Fibroblast of gingiva (primary cell): ENCODE data around the gene SLC2A4.

Experiments
- DNase-seq: peaks from one replicate; pipeline ENCODE4 v3.0.0-alpha.2; 2011; ENCODE audit warnings: low read depth

SLC2A4 gene

DNA sequence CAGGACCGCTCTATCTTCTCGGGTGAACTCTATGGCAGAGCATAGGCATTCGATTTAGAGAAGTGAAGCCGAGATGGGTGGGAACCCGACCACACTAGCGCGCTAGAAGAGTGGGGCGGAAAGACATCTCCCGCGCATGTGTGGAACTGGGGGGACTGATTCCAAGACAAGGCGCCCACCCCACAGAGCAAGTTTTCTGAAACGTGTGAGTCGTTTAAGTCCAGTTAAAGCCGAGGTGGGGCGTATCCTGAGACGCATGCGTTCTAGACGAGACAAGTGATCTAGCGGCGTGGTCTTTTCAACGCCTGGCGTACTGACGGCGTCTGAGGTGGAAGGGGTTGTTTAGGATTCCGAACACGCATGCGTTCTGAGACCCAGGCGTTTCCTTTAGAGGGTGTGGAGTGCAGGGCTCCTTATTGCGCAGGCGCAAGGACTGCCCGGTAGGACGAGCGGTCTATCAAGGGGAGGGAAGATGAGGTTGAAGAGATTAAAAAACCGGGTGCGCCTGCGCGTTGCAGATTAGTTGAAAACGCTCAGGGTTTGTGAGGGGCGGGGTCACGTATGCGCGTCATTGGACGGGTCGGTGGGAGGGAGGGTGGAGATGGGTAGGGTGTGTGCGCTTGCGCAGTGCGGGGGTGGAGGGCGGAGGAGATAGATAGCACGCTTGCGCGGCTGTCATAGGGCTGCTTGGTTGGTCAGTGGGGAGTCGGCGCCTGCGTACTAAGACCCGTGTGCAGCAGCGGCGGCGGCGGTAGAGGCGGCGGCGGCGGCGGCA is 25.6 kb downstream of the SLC2A4 start, which contains the start of gene EIF5A:
Gene EIF5A (plus strand): TSS at position 718 of the 775 bp plus-strand sequence. CDS start 2,008 bp downstream, outside the sequence.
- DNase-seq: peak; percentile 100

DNA sequence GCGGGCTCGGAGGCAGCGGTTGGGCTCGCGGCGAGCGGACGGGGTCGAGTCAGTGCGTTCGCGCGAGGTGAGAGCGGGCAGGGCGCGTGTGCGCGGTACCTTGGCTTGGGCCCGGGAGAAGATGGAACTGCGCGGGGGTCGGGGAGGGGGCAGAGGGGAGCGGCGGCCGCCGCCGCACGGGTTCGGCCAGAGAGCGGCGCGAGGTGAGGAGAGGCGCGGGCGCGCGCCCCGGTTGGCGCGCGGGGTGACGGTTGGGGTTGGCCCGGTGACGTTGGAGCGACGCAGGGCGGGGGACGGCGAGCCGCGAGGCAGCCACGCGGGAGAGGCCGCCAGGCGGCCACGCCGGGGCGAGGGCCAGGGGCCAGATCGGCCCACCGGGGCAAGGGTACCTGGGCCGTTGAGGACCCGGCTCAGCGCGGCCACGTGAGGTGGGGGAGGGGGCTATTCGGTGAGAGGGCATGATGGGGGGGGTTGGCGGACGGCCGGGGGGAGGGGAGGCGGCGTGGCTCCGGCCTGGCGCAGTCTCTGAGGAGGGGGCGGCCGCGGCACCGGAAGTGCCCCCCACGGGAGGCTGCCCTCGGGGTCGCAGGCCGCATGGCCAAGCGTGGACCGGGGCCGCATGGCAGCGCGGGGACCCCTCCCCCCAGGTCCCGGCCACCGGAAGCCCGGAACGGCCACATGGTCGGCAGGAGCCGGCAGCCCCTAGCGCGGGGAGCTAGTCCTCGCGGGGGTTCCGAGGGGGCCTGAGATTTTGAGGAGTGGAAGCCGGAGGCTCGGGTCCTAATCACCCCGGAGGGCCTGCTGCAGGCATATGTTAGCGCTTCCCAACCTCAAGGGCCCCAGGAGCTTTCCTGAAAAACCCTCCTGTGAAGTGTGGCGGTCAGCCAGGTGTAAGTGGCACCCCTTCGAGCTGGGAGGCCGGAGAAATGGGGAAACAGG is 26.4 kb downstream of the SLC2A4 start:
- peak; percentile 45 for DNase-seq

DNA sequence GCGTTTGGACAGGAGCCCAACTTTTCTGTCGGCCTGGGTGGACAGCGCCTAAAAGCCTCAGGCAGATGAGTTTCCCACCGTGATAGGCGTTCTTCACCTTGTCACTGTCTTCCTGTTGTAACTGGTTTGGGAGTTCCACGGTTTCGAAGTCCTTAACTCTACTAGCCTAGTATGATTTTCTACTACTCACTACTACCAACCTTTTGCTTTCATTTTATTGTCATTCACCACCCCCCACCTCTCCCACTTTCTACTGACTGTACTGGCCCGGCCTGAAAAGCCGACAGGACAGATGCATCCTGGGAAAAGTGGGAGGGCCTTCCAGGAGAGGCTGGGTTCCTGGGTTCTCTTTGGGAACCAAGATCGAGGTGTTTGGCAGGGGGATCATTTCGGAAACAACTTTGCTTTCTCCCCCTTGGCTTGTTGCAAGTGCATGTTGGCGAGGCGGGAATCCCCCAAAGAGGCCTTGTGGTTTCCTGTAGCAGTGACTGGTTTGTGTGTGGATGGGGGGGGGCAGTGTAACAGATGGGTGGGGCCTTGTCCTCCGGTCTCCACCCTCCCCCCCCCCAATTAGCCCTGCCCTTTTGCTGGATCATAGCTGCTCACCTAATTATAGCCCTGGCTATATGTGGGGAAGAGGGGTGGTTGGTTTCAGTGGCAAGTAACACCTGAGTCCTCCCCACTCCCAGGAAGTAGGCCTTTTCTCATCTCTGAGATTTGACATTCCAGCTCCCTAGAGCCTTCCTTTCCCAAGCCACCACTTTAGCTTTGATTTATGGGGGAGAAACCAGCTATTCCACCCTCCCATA is 27.3 kb downstream of the SLC2A4 start:
- DNase-seq: peak; percentile 72

DNA sequence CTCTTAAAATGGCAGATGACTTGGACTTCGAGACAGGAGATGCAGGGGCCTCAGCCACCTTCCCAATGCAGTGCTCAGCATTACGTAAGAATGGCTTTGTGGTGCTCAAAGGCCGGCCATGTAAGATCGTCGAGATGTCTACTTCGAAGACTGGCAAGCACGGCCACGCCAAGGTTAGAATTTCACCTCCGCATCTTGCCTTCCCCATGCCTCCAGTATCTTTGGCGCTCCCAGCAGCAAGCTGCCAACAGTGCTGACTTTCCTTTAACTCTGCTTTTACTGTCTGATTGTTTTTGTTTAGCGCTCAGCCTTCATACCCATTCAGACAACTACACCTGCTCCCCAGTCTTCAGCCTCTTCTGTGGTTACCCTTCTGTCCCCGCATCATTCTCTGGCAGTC is 28.1 kb downstream of the SLC2A4 start:
- no peak for DNase-seq

GRCh38 chr17:7311110-7311705 is 29.7 kb downstream of the SLC2A4 start:
- no peak for DNase-seq

GRCh38 chr17:7312432-7313087 is 31.0 kb downstream of the SLC2A4 start:
- DNase-seq: no peak

DNA sequence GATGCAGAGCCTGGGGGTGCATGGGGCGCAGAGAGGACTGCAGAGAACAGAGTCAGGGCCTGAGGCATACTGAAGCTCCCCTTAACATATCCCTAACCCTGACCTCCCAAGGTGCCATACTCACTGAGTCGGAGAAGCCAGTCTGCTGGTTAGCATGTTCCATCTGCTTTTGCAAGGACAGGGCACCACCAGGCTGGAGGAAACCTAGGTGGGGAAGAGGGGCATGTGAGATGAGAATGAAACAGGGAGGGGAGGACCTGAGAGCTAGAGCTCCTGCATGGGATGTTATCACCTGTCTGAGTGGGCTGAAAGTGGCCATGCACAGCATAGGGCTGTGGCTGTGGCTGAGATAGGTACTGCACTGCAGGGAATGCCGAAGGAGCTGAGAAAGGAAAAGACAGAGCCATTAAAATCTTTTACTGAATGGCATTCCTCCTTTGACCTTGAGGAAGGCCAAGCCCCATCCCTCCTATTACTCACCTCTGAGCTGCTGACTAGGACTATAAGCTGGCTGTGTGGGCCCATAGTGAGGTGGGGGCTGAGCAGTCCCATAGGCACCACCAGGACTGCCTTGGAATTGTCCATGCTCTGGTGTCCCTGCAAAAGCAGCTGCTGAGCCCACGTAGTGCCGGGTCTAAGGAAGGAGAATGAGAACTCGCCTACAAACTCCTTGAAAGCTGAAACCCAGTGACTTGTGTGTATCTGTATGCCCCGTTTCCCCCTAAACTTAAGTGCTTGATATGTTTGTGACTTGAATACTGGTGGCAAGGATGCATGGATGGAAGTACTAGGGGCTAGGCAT is 31.8 kb downstream of the SLC2A4 start:
- no peak for DNase-seq

DNA sequence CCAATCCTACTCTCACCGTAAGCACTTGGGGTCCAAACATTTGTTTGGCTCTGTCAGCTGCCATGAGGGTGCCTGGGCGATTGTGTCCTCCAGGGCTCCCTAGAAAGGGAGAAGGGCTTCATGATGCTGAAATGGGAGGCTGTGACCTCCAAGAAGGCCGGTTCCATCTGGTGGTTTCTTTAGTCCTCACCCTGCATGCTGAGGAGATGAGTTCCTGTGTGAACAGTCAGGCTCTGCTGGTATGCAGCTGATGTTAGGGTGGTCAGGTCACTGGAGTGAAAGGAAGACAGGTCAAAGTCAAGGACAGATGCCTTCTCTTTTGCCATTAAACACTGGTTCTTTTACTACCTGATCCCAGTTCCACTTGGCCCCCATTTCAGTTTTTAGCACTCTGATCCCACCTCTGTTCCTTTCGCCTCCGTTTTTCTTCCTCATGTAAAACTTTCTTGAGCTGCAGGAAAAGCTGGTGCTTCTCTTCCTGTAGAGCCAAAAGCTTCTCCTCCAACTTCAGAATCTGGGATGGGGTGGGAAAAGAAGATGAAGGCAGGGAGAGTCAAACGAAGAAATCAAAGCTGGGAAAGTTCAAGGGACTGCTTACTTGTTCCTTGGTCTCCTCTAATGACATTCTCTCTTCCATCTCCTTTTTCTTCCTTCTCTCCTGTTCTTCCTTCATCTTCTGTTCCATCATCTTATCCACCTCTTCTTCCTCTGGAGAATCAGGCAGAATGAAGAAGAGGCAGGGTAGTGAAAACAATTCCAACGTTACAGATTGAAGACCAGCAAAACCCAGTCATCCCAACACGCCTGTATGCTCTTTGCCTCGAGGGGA is 32.6 kb downstream of the SLC2A4 start:
- DNase-seq: no peak

GRCh38 chr17:7314719-7315569 is 33.4 kb downstream of the SLC2A4 start, which contains the start of gene GPS2:
GPS2 (minus strand) TSS chr17:7315360; CDS start chr17:7315052, 308 bp downstream.
- DNase-seq: peak; percentile 69

DNA sequence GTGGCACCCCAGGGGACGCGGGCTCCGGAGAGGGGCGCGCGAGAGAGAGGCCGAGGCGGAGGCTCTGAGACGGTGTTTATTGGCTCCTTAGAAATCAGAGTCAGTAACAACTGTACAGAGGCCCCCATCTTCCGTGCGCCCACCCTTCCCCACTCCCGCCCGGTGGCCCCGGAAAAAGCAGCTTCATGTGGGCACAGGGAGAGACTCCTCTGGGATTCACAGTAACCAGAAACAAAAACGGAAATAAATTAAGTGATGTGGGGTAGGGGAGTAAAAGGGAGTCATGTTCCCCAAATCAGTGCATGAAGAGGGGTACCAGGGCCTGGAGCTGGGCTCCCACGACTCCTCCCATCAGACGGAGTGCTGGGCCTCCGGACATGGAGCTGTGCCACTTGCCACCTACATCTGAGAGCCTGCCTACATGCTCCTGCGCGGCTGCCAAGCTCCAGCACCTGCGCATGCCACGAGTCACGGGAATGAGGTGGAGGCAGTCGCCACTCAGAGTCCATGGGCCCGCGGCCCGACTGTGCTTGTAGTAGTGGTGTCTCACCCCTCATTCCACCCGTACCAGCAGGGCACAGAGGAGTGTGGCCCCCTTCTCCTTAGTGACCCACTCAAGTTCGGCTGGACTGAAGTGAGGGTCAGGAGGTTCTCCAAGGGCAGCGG is 34.2 kb downstream of the SLC2A4 start:
- DNase-seq: no peak

DNA sequence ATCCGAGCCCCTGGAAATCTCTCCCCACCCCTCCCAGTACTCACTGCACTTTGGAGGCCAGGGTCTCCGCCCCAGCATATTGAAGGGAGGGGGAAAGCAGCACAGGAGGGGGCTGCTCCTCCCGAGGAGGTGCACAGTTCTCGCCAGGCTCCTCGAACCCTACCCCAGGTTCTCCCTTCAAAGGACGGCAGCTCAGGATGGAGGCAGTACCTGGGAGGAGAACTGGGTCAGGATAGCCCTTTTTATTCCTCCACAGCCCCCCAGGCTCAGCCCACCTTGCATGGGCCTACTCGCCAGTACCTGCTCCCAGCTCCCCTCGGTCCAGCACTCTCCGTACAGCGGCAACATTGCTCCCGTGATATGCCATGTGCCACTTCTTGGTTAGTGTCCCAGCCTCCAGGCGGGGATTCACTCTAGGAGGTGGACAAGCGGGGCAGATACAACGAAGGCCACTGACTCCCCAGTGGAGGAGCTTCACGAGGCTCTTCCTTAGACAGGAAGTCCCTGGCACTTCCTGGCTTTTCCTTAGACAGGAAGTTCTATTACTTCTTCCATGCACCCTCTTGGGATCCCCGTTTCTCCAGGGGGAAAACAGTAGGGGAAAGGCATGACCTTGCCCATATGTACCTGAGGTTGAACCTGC is 35.8 kb downstream of the SLC2A4 start:
- no peak for DNase-seq

DNA sequence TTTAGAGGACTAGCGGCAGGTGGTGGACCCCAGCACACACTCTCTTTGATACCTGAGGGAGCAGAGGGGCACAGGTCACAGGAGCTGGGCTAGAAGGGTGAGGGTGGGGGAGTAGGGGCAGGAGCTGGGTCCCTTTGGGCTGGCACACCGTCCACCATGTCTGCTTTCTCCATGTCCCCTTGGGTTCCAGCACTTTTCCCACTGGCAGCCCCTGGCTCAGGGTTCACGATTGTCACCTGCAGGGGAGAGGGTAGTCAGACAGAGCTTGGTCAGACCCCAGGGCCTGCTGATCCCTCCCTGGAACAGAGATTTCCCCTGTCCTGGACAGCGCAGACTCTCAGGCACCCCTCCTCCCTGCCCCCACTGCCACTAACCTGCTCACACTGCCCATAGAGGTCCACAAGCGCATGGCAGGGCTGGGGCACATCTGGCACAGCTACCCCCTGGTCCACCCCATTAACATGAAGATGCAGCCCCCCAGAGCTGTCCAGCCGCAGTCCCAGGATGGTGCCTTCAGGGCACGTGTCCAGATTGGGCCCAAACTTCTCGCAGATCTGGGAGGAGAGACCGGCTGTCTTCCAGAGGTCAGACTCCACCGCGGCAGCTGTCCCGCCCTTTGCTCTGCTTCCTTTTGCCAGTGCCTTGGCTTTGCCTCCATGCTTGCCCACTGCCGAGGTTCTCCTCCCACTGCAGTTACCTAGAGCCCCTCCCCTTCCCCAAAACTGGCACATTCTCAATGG is 36.8 kb downstream of the SLC2A4 start:
- no peak for DNase-seq

- DNase-seq: no peak
These were observed 39.9 kb downstream of the SLC2A4 start for GRCh38 chr17:7321466-7321865.

GRCh38 chr17:7322520-7323194 is 41.1 kb downstream of the SLC2A4 start:
- DNase-seq: no peak

DNA sequence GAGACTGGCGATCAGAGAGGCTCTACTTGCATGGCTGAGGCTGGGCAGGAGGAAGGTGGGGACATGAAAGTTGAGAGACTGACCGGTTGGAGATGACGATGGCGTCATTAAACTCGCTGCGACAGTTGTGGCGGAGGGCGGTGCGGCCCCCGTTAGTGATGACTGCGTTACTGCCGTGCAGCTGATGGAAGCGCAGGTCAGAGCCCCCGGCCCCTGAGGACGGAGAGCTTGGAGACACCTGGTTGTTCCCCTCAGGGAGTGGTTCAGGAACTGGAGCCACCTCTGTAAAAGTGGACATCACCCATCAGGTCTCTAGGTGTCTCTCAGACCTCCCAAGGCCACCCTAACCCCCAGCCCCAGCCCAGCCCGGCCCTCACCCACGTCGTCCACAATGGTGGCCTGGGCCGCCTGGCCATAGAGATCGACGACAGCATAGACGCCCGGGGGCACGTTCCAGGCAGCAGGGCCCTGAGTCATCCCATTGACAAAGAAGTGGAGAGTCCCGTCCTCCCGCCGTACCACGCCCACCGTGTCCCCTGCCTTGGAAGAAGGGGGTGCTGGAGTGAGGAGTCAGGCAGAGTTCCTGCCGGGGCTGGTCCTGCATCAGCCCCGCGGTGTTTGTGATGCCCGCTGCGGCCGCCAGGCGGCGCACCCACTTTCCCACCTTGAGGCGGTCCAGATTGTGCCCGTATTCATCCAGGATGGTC is 42.4 kb downstream of the SLC2A4 start:
- no peak for DNase-seq
